GM21367 (cell line): Measurements from ENCODE around the gene BOLL.
"Not testable (repeated sequence)": the region's sequence is repeated elsewhere in the genome, so short reads cannot be mapped to it uniquely, and the experiment has no call there.

ENCODE experiments used
- ATAC-seq: cut with Tn5 transposase; IDR thresholded peaks from one replicate; pipeline ENCODE4 v1.9.1; 2021; ENCODE audit not compliant: unreplicated experiment

Gene BOLL

DNA sequence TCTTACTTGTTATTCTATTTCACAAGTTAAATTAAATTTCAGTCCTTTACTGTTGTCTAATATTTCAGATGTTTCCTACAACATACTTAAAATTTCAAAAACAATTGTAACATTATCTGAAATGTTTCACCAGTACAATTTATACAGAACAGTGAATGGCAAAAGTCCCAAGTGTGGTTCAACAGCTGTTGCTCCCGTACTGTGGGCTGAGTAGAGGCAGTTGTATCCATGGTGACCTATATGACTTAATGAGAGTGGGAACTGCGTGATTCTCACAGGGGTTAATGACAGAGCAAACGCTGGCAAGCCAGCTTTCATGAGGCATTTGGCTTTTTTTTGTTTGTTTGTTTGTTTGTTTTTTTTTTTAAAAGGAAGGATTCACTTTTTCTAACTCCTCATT, 13.9 kb upstream of the BOLL start:
- ATAC-seq: no peak

DNA sequence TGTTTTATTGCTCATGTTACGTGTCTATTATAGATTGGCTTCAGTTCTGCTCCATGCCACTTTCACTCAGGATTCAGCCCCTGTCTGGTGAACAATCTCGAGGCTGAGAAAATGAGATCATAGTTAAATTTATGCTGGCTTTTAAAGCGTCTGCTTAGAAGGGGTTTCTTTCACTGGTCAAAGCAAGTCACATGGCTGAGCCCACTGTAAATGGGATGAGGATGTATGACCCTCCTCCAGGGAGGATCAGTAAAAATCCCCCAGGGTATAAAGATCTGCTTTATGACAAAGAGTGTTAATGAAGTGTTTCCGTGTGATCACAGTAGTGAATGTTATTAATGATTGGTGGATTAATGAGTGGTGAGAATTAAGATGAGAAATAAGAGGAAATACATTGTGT, 13.1 kb upstream of the BOLL start:
- no peak for ATAC-seq

DNA sequence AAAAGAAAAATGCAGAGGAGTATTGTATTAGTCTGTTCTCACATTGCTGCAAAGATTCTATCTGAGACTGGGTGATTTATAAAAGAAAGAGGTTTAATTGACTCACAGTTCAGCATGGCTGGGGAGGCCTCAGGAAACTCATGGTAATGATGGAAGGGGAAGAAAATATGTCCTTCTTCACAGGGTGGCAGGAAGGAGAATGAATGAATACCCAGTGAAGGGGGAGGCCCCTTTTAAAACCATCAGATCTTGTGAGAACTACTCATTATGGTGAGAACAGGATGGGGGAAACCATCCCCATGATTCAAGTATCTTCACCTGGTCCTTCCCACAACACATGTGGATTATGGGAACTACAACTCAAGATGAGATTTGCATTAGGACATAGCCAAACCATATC, 10.2 kb upstream of the BOLL start:
- ATAC-seq: no peak

DNA sequence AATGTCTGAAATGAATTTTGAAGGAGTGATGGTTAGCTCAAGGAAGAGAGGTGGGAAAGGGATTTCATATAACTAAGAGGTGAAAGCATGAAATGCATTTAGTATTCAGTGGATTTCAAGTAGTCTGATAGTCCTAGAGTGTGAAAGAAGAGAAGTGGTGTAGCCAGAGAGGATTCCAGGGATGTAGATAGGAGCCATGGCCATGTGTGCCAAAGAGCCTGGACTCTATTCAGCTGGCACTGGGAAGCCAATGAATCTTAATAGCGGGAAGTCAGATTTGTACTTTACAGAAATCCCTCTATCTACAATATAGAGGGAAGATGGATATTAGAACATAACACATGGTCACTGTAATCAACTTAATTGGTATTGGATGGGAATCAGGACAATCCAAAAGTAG, 8.3 kb upstream of the BOLL start:
- no peak for ATAC-seq

- ATAC-seq: no peak
Measured at GRCh38 chr2:197786010-197786877, 1.1 kb upstream of the BOLL start.

GRCh38 chr2:197782126-197782525, 3.0 kb downstream of the BOLL start:
- ATAC-seq: no peak

GRCh38 chr2:197779261-197779660, 5.9 kb downstream of the BOLL start:
- ATAC-seq: no peak

GRCh38 chr2:197777823-197778407, 7.2 kb downstream of the BOLL start:
- no peak for ATAC-seq

DNA sequence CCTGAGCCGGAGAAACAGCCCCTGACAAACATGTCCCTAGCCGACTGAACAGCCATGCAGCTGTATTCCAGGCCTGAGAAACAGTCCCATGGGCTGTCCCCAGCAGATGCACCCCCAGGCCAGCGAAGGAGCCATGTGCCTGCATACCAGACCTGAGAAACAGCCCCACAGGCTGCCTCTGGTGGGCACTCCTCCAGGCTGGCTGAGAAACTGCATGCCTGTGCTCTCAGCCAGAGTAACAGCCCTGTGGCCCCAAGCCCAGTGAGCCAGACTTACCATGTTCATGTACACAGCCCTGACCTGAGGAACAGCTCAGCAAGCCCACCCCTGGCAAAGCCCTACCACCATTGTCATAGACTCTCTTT, 24.8 kb downstream of the BOLL start:
- ATAC-seq: no peak

DNA sequence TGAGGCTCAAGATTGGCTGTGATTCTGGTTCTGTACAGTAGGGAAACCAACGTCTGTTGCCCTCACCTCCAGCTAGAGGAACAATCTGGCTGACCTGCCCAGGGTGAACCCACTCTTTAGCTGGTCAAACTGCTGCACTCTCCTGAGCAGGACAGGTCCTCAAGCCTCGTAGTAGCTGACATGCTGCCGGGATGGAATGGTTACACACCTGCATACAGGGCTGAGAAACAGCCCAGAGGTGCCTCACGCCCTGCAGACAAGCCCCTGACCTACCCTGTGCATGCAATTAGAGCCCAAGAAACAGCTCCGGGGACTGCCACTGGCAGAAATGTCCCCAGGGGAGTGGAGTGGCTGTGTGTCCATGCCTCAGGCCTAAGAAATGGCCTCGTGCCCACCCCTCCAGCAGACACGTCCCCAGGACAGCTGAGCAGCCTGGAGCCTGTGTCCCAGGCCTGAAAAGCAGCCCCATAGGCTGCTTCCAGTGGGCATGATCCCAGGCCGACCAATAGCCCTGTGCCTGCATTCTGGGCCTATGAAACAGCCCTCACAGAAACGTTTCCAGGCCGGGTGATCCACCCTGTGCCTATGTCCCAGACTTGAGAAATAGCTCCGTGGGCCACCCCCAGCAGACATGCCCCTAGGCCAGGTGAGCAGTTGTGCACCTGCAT, 25.4 kb downstream of the BOLL start:
- no peak for ATAC-seq

DNA sequence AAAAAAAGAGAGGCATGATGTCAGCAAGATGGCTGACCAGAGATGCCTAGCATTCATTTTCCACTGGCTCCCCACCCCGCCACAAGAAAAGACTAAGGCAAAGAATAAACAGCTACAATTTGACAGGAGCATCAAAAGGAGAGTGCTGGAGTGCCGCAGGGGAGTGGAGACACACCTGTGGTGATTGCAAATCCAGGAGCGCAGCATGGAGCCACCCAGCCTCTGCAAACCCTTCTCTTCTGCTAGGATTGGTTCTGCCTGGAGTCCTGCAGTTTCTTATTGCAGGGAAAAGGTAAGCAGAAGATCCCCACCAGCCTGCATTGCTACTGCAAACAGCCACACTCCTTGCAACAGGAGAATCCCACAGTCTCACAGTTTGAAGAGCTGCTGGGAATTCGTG, 26.1 kb downstream of the BOLL start:
- ATAC-seq: no peak

DNA sequence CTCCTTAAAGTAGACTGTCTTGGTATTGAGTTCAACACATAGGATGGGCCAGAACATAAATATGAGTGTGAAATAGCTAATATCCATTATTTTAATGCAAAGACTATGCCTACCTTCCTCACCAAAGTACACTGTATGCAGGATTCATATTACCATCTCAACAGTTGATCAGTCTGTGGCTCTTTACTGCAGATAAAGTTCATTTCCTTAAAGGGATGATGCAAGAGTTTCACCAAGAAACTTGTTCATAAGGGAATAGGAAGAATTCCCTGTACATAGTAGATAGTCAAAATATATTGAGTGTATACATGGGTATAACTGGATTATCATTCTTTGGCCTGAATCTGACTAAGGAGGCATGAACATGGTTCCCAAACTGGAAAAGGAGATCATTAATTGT, 44.9 kb downstream of the BOLL start:
- ATAC-seq: no peak

GRCh38 chr2:197728555-197729544, 56.3 kb downstream of the BOLL start:
- ATAC-seq: not testable (repeated sequence)

DNA sequence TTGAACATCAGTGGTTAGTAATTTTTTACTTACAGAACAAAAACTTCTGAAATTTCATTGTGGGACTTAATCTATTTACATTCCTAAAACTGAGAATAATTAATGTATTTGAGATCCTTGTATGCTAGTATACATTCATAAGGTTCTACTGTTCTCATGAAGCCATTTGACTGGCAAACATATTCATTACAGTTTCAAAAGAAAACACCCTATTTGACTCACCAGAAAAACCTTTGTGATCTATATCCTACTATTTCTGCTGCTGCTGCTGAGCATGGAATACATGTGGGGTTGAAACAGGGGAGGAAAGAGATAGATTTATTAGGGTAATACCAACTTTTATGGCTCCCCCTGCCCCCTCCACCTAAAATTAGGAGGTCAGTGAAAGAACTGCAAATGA, 58.1 kb downstream of the BOLL start:
- no peak for ATAC-seq

DNA sequence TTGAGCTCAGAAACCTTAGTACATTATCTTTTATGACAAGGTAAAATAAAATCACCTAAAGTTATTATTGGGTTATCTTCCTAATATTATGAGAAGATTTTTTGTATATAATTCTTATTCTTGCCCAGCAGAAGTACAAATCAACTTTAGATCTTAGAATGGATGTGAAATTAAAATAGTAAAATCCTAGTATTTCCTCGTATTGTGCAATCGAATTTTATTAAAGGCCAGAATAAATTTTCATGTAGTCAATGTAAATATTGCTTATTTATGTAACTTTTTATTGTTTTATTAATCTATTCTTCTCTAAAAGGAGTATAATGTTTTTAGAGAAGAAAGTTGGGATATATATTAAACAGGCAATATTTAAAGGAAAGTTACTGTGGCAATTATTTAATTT, 67.3 kb downstream of the BOLL start:
- ATAC-seq: no peak

- ATAC-seq: no peak
Measured at GRCh38 chr2:197713271-197713670, 71.8 kb downstream of the BOLL start.

DNA sequence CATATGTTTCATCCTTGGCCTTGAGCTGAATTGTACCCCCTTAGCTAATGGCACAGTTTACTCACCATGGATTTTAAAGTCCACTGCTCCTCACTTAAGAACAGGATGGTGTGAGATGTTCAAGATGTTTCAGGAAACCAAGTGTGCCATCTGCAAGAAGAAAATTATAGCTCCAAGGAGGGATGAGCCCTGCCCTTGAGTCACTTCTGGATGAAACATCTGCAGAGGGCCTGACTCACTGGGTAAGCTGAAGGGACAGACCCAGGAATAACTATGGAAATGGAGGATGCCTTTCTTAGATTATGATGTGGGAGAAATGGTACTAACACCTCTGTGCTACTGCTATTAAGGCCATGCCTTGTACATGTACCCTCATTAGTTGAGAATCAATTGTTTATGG, 73.5 kb downstream of the BOLL start:
- ATAC-seq: no peak

DNA sequence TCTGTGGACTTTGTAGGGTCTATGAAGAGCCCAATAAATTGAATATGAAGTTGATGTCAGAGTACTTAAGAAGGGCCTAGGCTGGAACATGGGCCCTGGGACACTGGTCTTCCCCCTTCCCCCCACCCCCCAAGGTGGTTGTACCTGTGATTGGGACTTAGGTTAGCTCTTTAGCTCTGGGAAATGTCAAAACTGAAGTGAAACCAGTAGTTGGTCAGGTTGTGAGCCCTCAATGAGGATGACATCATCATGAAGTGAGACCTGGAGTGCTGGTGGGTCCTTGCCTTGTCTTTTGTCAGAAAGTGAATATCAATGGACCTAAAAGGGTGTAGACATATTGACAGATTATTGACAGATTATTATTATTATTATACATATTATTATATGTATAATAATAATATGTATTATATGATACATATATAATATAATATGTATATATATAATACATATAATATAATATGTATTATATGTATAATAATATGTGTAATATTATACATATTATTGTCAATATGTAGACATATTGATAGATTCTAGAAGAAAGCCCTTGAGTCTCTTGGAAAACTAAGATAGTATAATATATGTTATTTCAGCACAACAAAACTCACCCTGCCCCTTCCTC, 74.6 kb downstream of the BOLL start:
- peak; percentile 75 for ATAC-seq

DNA sequence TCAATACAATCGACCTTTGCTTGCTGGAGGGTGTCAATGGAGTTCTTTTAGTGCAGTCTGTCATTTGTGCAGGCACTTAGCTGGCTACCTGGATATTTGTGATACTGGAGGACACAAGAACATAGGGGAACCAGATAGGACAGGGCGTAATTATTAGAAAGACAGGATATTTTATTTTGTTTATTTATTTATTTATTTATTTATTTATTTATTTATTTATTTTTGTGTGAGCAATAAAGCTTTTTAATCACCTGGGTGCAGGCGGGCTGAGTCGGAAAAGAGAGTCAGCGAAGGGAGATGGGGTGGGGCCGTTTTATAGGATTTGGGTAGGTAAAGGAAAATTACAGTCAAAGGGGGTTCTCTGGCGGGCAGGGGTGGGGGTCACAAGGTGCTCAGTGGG, 76.0 kb downstream of the BOLL start:
- not testable (repeated sequence) for ATAC-seq

DNA sequence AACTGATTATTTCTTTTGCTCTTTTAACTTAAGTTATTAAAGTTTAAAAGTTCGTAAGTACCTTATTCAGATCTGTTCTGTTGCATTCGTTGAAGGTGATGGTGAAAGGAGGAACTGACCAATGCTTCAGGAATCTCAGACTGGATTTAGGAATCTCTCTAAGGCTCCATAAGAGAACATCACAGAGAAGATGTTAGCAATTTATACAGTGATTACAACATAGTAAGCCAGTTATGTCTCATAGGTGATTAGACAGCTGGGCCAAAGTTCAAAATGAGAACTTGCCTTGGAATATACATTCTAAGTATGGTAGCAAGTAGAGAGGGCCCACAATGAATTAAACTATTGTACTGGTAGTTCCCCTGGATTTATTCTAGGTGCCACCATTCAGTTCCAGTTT, 76.8 kb downstream of the BOLL start:
- no peak for ATAC-seq
